Activated CD4-positive, alpha-beta memory T cell treated with anti-CD3 and anti-CD28 coated beads for 36 hours (primary cell): ENCODE measurements around the gene DGKZ. TPM values are rescaled to one million over a fixed set of nuclear protein-coding genes. Genes with fewer than 3 reads are reported as not detected.
"Not testable (repeated sequence)": the region's sequence is repeated elsewhere in the genome, so short reads cannot be mapped to it uniquely, and the experiment has no call there.

ENCODE experiments used
- CTCF ChIA-PET: fragments of 350-600 bp; sonication (Branson Sonifier 250); formaldehyde crosslinking; loops from one replicate; lab custom pipeline; 2021; ENCODE audit warnings: antibody characterized with exemption, inconsistent platforms; lab: Charles Lee
- POLR2A ChIA-PET: fragments of 350-600 bp; sonication (Branson Sonifier 250); formaldehyde crosslinking; loops from one replicate; lab custom pipeline; 2021; ENCODE audit warnings: antibody characterized with exemption; lab: Charles Lee
- DNase-seq: peaks from one replicate; pipeline ENCODE4 v3.0.0-alpha.2; 2020
- H3K27ac Mint-ChIP-seq: one replicate; pipeline ENCODE4 v1.8.0; 2021; ENCODE audit warnings: mixed read lengths
- H3K27me3 Mint-ChIP-seq: one replicate; pipeline ENCODE4 v1.8.0; 2021; ENCODE audit warnings: mixed read lengths
- H3K36me3 Mint-ChIP-seq: one replicate; pipeline ENCODE4 v1.8.0; 2021; ENCODE audit warnings: mixed read lengths
- H3K4me1 Mint-ChIP-seq: one replicate; pipeline ENCODE4 v1.8.0; 2021; ENCODE audit warnings: low read depth, mixed read lengths
- H3K4me3 Mint-ChIP-seq: one replicate; pipeline ENCODE4 v1.8.0; 2021; ENCODE audit warnings: mild to moderate bottlenecking, mixed read lengths
- H3K9me3 Mint-ChIP-seq: one replicate; pipeline ENCODE4 v1.8.0; 2021; ENCODE audit warnings: mixed read lengths
- intact Hi-C: fragments of 100-400 bp; cut with micrococcal nuclease; formaldehyde crosslinking; loops from one replicate; pipeline ENCODE4 v1.15.1; 2023
- total RNA-seq, 2 experiments: library from RNA; stranded (reverse); gene quantifications; one replicate each; pipeline ENCODE4 v1.2.3, GENCODE V29; 2021

DGKZ gene
- total RNA-seq, 2 experiments from 2014 or later, result 85.3 to 88.7 TPM

- DNase-seq, result peak; percentile 68
- no peak overlapping the region for H3K27ac Mint-ChIP-seq
- H3K9me3 Mint-ChIP-seq, result no peaks in the 10 kb centered on the region
- H3K27me3 Mint-ChIP-seq, result no peaks in the 10 kb centered on the region
- H3K4me1 Mint-ChIP-seq, result peaks cover 23% of the 10 kb centered on the region
- ChIA-PET CTCF (interaction anchor here (0.6 to 17.2 kb wide), 10 partner anchors 9 to 178 kb away, joined by 3 to 346 read pairs (median 4); partner anchors contain the start of gene DGKZ), POLR2A (no interaction called here)
- no peak overlapping the region for H3K4me3 Mint-ChIP-seq
- intact Hi-C loops, result loop anchor here (5.0 kb wide), 1 partner anchor 168 kb away; no protein-coding TSS in a partner anchor
- H3K36me3 Mint-ChIP-seq, result peaks cover 17% of the 10 kb centered on the region
Observed at GRCh38 chr11:46369458-46370152, 22.3 kb downstream of the DGKZ start.

DNA sequence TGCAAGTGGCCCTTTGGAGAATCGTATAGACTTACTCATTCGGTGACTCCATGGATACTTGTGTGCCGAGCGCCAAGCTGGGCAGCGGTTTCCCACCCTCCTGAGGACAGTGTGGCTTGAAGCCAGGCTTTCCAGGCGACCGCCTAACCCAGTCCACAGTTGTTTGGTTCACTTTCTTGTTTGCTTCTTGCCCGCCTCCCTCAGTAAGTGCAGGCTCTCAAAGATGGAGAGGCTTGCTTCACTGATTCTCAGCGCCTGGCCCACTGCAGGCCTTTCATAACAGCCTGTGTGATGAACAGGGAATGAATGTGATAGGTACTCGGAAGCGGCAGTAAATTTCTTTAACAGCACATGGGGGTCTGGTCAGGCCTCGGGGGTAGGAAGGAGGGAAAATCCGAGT, 23.0 kb downstream of the DGKZ start:
- Mint-ChIP-seq H3K36me3 (peaks cover 20% of the 10 kb centered on the region), H3K9me3 (no peaks in the 10 kb centered on the region), H3K27ac (no peak overlapping the region), H3K4me1 (peaks cover 17% of the 10 kb centered on the region), H3K4me3 (no peak overlapping the region), H3K27me3 (no peaks in the 10 kb centered on the region)
- intact Hi-C loops, result no loop called here
- CTCF ChIA-PET, result interaction anchor here (0.6 to 17.2 kb wide), 5 partner anchors 8 to 179 kb away, joined by 3 to 346 read pairs (median 4); partner anchors contain the start of gene DGKZ
- POLR2A ChIA-PET, result no interaction called here
- DNase-seq, result no peak

GRCh38 chr11:46371262-46371661, 24.0 kb downstream of the DGKZ start:
- intact Hi-C loops, H3K4me3 Mint-ChIP-seq, H3K27me3 Mint-ChIP-seq, H3K27ac Mint-ChIP-seq, DNase-seq, H3K4me1 Mint-ChIP-seq, H3K9me3 Mint-ChIP-seq: not testable (repeated sequence)
- CTCF ChIA-PET, result interaction anchor here (1.6 to 17.2 kb wide), 2 partner anchors 12 to 23 kb away, joined by 4 to 346 read pairs; partner anchors contain the start of gene DGKZ
- peaks cover 24% of the 10 kb centered on the region for H3K36me3 Mint-ChIP-seq
- POLR2A ChIA-PET, result interaction anchor here (0.6 kb wide), 1 partner anchor 11 kb away, joined by 4 read pairs; no protein-coding TSS in a partner anchor

GRCh38 chr11:46372086-46372485, 24.8 kb downstream of the DGKZ start:
- peaks cover 32% of the 10 kb centered on the region for H3K36me3 Mint-ChIP-seq
- ChIA-PET POLR2A (no interaction called here), CTCF (interaction anchor here (1.6 to 17.2 kb wide), 2 partner anchors 11 to 24 kb away, joined by 4 to 346 read pairs; partner anchors contain the start of gene DGKZ)
- no peak for DNase-seq
- no peaks in the 10 kb centered on the region for H3K27me3 Mint-ChIP-seq
- H3K4me1 Mint-ChIP-seq, result peaks cover 4% of the 10 kb centered on the region
- H3K9me3 Mint-ChIP-seq, result no peaks in the 10 kb centered on the region
- no peak overlapping the region for H3K4me3 Mint-ChIP-seq
- intact Hi-C loops, result no loop called here
- no peak overlapping the region for H3K27ac Mint-ChIP-seq

GRCh38 chr11:46372501-46372900, 25.2 kb downstream of the DGKZ start:
- not testable (repeated sequence) for H3K9me3 Mint-ChIP-seq
- H3K36me3 Mint-ChIP-seq, result peaks cover 36% of the 10 kb centered on the region

GRCh38 chr11:46373787-46374740, 26.8 kb downstream of the DGKZ start:
- Mint-ChIP-seq H3K4me3 (no peak overlapping the region), H3K4me1 (no peaks in the 10 kb centered on the region), H3K9me3 (no peaks in the 10 kb centered on the region), H3K36me3 (peaks cover 38% of the 10 kb centered on the region), H3K27ac (no peak overlapping the region), H3K27me3 (no peaks in the 10 kb centered on the region)
- intact Hi-C loops, result no loop called here
- CTCF ChIA-PET, result interaction anchor here (17.2 kb wide), 1 partner anchor 26 kb away, joined by 346 read pairs; the partner anchor contains the start of gene DGKZ
- DNase-seq, result no peak
- POLR2A ChIA-PET, result no interaction called here

More at GRCh38 chr11:46372501-46372900, 25.2 kb downstream of the DGKZ start:
- CTCF ChIA-PET, result interaction anchor here (1.6 to 17.2 kb wide), 2 partner anchors 11 to 25 kb away, joined by 4 to 346 read pairs; partner anchors contain the start of gene DGKZ
- DNase-seq, H3K4me3 Mint-ChIP-seq, POLR2A ChIA-PET, intact Hi-C loops, H3K4me1 Mint-ChIP-seq, H3K27me3 Mint-ChIP-seq, H3K27ac Mint-ChIP-seq: not testable (repeated sequence)

DNA sequence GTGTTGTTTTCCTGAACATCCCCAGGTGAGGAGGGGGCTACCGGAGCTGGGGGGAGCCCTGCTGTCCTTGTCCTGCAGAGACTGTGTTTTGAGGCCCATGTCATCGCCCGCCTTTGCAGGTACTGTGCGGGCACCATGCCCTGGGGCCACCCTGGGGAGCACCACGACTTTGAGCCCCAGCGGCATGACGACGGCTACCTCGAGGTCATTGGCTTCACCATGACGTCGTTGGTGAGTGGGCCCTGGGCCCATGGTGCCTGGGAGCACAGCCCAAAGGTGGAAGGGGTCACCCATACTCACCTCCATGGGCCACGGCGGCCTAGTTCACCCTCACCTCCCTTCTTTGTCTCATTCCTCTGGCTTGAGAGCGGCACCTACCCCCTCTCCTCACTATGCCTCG, 27.6 kb downstream of the DGKZ start:
- Mint-ChIP-seq H3K36me3 (peaks cover 35% of the 10 kb centered on the region), H3K4me3 (no peak overlapping the region), H3K4me1 (no peaks in the 10 kb centered on the region), H3K27me3 (no peaks in the 10 kb centered on the region), H3K9me3 (no peaks in the 10 kb centered on the region), H3K27ac (no peak overlapping the region)
- intact Hi-C loops, result no loop called here
- ChIA-PET POLR2A (no interaction called here), CTCF (interaction anchor here (17.2 kb wide), 1 partner anchor 27 kb away, joined by 346 read pairs; the partner anchor contains the start of gene DGKZ)
- no peak for DNase-seq

DNA sequence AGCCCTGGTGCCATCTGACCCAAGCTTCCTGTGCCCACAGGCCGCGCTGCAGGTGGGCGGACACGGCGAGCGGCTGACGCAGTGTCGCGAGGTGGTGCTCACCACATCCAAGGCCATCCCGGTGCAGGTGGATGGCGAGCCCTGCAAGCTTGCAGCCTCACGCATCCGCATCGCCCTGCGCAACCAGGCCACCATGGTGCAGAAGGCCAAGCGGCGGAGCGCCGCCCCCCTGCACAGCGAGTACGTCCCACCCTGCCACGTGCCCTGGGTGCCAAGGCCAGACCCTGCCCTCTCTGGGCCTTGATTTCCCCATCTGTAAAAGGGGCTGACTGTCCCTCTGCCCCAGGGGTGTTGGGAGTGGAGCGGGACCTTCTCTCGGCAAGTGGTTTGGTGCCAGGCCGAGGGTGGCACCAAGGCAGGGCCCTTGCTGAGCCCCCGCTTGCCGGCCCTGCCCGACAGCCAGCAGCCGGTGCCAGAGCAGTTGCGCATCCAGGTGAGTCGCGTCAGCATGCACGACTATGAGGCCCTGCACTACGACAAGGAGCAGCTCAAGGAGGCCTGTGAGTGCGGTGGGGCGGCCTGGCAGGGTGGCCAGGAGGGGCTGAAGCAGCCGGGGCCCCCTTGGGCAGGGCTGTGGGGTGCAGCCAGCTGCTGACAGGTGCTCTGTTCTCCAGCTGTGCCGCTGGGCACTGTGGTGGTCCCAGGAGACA, 28.3 kb downstream of the DGKZ start:
- POLR2A ChIA-PET, result no interaction called here
- DNase-seq, result no peak
- no peaks in the 10 kb centered on the region for H3K27me3 Mint-ChIP-seq

GRCh38 chr11:46376258-46377050, 29.2 kb downstream of the DGKZ start:
- CTCF ChIA-PET, result interaction anchor here (0.5 to 2.8 kb wide), 5 partner anchors 8 to 162 kb away, joined by 3 to 17 read pairs (median 4); no protein-coding TSS in a partner anchor
- peaks cover 28% of the 10 kb centered on the region for H3K36me3 Mint-ChIP-seq

More for the DNA sequence above, 28.3 kb downstream of the DGKZ start:
- peaks cover 28% of the 10 kb centered on the region for H3K36me3 Mint-ChIP-seq
- no peaks in the 10 kb centered on the region for H3K9me3 Mint-ChIP-seq
- no peak overlapping the region for H3K4me3 Mint-ChIP-seq
- H3K27ac Mint-ChIP-seq, result no peak overlapping the region
- intact Hi-C loops, result no loop called here
- H3K4me1 Mint-ChIP-seq, result peaks cover 2% of the 10 kb centered on the region
- CTCF ChIA-PET, result interaction anchor here (2.4 kb wide), 1 partner anchor 7 kb away, joined by 7 read pairs; no protein-coding TSS in a partner anchor

DNA sequence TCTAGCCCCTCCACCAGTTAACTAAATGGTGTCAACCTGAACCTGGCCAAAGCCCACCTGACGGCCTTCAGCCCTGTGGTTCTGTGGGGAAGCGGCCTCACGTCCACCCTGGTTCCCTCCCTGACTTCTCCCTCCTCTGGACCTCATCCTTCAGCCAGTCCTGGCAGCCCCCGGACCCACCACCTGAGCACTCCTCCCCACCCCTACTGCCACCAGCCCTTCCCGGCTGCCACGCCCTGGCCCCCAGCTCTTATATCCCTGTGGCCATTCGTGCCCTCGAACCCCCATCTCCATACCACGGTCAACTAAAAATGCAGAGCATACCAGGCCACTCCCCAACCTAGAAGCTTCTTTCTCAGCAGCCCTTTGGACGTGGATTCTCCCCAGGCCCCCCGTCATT, 30.0 kb downstream of the DGKZ start:
- no peak overlapping the region for H3K4me3 Mint-ChIP-seq
- no peak for DNase-seq
- ChIA-PET CTCF (interaction anchor here (1.8 to 2.8 kb wide), 3 partner anchors 9 to 25 kb away, joined by 7 to 17 read pairs (median 12); no protein-coding TSS in a partner anchor), POLR2A (no interaction called here)
- H3K9me3 Mint-ChIP-seq, result no peaks in the 10 kb centered on the region
- intact Hi-C loops, result no loop called here
- H3K27me3 Mint-ChIP-seq, result peaks cover 4% of the 10 kb centered on the region
- H3K4me1 Mint-ChIP-seq, result peaks cover 7% of the 10 kb centered on the region
- H3K27ac Mint-ChIP-seq, result no peak overlapping the region
- H3K36me3 Mint-ChIP-seq, result peaks cover 28% of the 10 kb centered on the region

More at GRCh38 chr11:46376258-46377050, 29.2 kb downstream of the DGKZ start:
- no peak for DNase-seq
- intact Hi-C loops, result no loop called here
- POLR2A ChIA-PET, result no interaction called here
- Mint-ChIP-seq H3K9me3 (no peaks in the 10 kb centered on the region), H3K4me3 (no peak overlapping the region), H3K27me3 (no peaks in the 10 kb centered on the region), H3K4me1 (peaks cover 2% of the 10 kb centered on the region), H3K27ac (no peak overlapping the region)
